ENCODE data around the gene VSIG4.

GRCh38 chrX:66042307-66043077, 2.6 kb upstream of the VSIG4 start:
- TF ChIP-seq, protein P1, sequence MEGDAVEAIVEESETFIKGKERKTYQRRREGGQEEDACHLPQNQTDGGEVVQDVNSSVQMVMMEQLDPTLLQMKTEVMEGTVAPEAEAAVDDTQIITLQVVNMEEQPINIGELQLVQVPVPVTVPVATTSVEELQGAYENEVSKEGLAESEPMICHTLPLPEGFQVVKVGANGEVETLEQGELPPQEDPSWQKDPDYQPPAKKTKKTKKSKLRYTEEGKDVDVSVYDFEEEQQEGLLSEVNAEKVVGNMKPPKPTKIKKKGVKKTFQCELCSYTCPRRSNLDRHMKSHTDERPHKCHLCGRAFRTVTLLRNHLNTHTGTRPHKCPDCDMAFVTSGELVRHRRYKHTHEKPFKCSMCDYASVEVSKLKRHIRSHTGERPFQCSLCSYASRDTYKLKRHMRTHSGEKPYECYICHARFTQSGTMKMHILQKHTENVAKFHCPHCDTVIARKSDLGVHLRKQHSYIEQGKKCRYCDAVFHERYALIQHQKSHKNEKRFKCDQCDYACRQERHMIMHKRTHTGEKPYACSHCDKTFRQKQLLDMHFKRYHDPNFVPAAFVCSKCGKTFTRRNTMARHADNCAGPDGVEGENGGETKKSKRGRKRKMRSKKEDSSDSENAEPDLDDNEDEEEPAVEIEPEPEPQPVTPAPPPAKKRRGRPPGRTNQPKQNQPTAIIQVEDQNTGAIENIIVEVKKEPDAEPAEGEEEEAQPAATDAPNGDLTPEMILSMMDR (IDR thresholded peaks at IDR 0.05) = no peak
- TF ChIP-seq EZH2 (IDR thresholded peaks at IDR 0.05; ENCODE audit: borderline replicate concordance, insufficient read depth, low read depth, low read length, poor library complexity, severe bottlenecking) = no peak
